ENCODE results near the gene EMC8. TPM values are rescaled to one million over a fixed set of nuclear protein-coding genes. Genes with fewer than 3 reads are reported as not detected.

Gene EMC8
- total and polyA plus RNA-seq, 2 experiments from 2014 or later, result 51.1 to 69.4 TPM

- Histone ChIP-seq H3K4me1 (ENCODE audit: insufficient read depth) (no peaks in the 10 kb centered on the region), H3K4me3 (no peak overlapping the region), H2AFZ (no peak overlapping the region), H3F3A (replicated peaks; ENCODE audit: low read depth) (0 out of 2 replicates have a peak, but pooled peaks cover 3% of the 10 kb centered on the region), H3K27ac (ENCODE audit: low read depth) (no peak overlapping the region), H3K79me2 (replicated peaks; ENCODE audit: insufficient read depth) (no peaks in the 10 kb centered on the region), H3K27me3 (ENCODE audit: insufficient read depth) (no peaks in the 10 kb centered on the region), H3K9me2 (ENCODE audit: insufficient read depth) (no peaks in the 10 kb centered on the region), H3K4me2 (no peak overlapping the region), H3K36me3 (ENCODE audit: insufficient read depth) (no peaks in the 10 kb centered on the region; the same call in 1 of the 2 replicates), H4K20me1 (replicated peaks; ENCODE audit: insufficient read depth) (no peaks in the 10 kb centered on the region; the same call in 1 of the 2 replicates)
- ATAC-seq, result no peak
- no peak for TF ChIP-seq JUNB (IDR thresholded peaks at IDR 0.05; ENCODE audit: unreplicated experiment)
- peaks cover 2% of the 10 kb centered on the region for H3K27me3 Mint-ChIP-seq (ENCODE audit: insufficient read depth, low read depth, poor library complexity)
- DNase-seq (ENCODE audit: low spot score), result no peak
- H3K27ac Mint-ChIP-seq, result no peak overlapping the region
- H3K9me3 Mint-ChIP-seq, result no peaks in the 10 kb centered on the region
- no peaks in the 10 kb centered on the region for H3K36me3 Mint-ChIP-seq (ENCODE audit: low read depth)
- H3K4me1 Mint-ChIP-seq, result peaks cover 12% of the 10 kb centered on the region
- no peak overlapping the region for H3K4me3 Mint-ChIP-seq
Observed at GRCh38 chr16:85736921-85737320, 62.4 kb downstream of the EMC8 start.

- Histone ChIP-seq H3K4me1 (ENCODE audit: insufficient read depth) (no peaks in the 10 kb centered on the region), H4K20me1 (replicated peaks; ENCODE audit: insufficient read depth) (no peaks in the 10 kb centered on the region; the same call in 1 of the 2 replicates), H3K27me3 (ENCODE audit: insufficient read depth) (no peaks in the 10 kb centered on the region), H3F3A (replicated peaks; ENCODE audit: low read depth) (0 out of 2 replicates have a peak, but pooled peaks cover 3% of the 10 kb centered on the region), H2AFZ (no peak overlapping the region), H3K79me2 (replicated peaks; ENCODE audit: insufficient read depth) (no peaks in the 10 kb centered on the region), H3K9me2 (ENCODE audit: insufficient read depth) (no peaks in the 10 kb centered on the region), H3K4me2 (no peak overlapping the region), H3K4me3 (no peak overlapping the region), H3K36me3 (ENCODE audit: insufficient read depth) (no peaks in the 10 kb centered on the region), H3K27ac (ENCODE audit: low read depth) (no peak overlapping the region)
- H3K9me3 Mint-ChIP-seq, result no peaks in the 10 kb centered on the region
- no peak overlapping the region for H3K4me3 Mint-ChIP-seq
- ATAC-seq (no peak), DNase-seq (ENCODE audit: low spot score) (no peak)
- peaks cover 12% of the 10 kb centered on the region for H3K4me1 Mint-ChIP-seq
- no peaks in the 10 kb centered on the region for H3K36me3 Mint-ChIP-seq (ENCODE audit: low read depth)
- H3K27me3 Mint-ChIP-seq (ENCODE audit: insufficient read depth, low read depth, poor library complexity), result peaks cover 3% of the 10 kb centered on the region
- H3K27ac Mint-ChIP-seq, result no peak overlapping the region
- TF ChIP-seq NANOG (IDR thresholded peaks at IDR 0.05; ENCODE audit: borderline replicate concordance) (no peak), STAT1 (IDR thresholded peaks at IDR 0.05; ENCODE audit: unreplicated experiment) (no peak), ZNF331 (CRISPR knock-in tag; IDR thresholded peaks at IDR 0.05; ENCODE audit: low read depth) (no peak), ZNF114 (CRISPR knock-in tag; IDR thresholded peaks at IDR 0.05) (no peak), JUNB (IDR thresholded peaks at IDR 0.05; ENCODE audit: unreplicated experiment) (no peak), POLR2AphosphoS5 (IDR thresholded peaks at IDR 0.05; ENCODE audit: low read depth) (no peak)
- TF ChIP-seq, protein P1, sequence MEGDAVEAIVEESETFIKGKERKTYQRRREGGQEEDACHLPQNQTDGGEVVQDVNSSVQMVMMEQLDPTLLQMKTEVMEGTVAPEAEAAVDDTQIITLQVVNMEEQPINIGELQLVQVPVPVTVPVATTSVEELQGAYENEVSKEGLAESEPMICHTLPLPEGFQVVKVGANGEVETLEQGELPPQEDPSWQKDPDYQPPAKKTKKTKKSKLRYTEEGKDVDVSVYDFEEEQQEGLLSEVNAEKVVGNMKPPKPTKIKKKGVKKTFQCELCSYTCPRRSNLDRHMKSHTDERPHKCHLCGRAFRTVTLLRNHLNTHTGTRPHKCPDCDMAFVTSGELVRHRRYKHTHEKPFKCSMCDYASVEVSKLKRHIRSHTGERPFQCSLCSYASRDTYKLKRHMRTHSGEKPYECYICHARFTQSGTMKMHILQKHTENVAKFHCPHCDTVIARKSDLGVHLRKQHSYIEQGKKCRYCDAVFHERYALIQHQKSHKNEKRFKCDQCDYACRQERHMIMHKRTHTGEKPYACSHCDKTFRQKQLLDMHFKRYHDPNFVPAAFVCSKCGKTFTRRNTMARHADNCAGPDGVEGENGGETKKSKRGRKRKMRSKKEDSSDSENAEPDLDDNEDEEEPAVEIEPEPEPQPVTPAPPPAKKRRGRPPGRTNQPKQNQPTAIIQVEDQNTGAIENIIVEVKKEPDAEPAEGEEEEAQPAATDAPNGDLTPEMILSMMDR (conservative IDR thresholded peaks at IDR 0.05; ENCODE audit: low read depth in 2 of 2), result no peak
- TF ChIP-seq, protein P2, sequence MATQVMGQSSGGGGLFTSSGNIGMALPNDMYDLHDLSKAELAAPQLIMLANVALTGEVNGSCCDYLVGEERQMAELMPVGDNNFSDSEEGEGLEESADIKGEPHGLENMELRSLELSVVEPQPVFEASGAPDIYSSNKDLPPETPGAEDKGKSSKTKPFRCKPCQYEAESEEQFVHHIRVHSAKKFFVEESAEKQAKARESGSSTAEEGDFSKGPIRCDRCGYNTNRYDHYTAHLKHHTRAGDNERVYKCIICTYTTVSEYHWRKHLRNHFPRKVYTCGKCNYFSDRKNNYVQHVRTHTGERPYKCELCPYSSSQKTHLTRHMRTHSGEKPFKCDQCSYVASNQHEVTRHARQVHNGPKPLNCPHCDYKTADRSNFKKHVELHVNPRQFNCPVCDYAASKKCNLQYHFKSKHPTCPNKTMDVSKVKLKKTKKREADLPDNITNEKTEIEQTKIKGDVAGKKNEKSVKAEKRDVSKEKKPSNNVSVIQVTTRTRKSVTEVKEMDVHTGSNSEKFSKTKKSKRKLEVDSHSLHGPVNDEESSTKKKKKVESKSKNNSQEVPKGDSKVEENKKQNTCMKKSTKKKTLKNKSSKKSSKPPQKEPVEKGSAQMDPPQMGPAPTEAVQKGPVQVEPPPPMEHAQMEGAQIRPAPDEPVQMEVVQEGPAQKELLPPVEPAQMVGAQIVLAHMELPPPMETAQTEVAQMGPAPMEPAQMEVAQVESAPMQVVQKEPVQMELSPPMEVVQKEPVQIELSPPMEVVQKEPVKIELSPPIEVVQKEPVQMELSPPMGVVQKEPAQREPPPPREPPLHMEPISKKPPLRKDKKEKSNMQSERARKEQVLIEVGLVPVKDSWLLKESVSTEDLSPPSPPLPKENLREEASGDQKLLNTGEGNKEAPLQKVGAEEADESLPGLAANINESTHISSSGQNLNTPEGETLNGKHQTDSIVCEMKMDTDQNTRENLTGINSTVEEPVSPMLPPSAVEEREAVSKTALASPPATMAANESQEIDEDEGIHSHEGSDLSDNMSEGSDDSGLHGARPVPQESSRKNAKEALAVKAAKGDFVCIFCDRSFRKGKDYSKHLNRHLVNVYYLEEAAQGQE (IDR thresholded peaks at IDR 0.05; ENCODE audit: unreplicated experiment), result no peak
- TF ChIP-seq, protein P3, sequence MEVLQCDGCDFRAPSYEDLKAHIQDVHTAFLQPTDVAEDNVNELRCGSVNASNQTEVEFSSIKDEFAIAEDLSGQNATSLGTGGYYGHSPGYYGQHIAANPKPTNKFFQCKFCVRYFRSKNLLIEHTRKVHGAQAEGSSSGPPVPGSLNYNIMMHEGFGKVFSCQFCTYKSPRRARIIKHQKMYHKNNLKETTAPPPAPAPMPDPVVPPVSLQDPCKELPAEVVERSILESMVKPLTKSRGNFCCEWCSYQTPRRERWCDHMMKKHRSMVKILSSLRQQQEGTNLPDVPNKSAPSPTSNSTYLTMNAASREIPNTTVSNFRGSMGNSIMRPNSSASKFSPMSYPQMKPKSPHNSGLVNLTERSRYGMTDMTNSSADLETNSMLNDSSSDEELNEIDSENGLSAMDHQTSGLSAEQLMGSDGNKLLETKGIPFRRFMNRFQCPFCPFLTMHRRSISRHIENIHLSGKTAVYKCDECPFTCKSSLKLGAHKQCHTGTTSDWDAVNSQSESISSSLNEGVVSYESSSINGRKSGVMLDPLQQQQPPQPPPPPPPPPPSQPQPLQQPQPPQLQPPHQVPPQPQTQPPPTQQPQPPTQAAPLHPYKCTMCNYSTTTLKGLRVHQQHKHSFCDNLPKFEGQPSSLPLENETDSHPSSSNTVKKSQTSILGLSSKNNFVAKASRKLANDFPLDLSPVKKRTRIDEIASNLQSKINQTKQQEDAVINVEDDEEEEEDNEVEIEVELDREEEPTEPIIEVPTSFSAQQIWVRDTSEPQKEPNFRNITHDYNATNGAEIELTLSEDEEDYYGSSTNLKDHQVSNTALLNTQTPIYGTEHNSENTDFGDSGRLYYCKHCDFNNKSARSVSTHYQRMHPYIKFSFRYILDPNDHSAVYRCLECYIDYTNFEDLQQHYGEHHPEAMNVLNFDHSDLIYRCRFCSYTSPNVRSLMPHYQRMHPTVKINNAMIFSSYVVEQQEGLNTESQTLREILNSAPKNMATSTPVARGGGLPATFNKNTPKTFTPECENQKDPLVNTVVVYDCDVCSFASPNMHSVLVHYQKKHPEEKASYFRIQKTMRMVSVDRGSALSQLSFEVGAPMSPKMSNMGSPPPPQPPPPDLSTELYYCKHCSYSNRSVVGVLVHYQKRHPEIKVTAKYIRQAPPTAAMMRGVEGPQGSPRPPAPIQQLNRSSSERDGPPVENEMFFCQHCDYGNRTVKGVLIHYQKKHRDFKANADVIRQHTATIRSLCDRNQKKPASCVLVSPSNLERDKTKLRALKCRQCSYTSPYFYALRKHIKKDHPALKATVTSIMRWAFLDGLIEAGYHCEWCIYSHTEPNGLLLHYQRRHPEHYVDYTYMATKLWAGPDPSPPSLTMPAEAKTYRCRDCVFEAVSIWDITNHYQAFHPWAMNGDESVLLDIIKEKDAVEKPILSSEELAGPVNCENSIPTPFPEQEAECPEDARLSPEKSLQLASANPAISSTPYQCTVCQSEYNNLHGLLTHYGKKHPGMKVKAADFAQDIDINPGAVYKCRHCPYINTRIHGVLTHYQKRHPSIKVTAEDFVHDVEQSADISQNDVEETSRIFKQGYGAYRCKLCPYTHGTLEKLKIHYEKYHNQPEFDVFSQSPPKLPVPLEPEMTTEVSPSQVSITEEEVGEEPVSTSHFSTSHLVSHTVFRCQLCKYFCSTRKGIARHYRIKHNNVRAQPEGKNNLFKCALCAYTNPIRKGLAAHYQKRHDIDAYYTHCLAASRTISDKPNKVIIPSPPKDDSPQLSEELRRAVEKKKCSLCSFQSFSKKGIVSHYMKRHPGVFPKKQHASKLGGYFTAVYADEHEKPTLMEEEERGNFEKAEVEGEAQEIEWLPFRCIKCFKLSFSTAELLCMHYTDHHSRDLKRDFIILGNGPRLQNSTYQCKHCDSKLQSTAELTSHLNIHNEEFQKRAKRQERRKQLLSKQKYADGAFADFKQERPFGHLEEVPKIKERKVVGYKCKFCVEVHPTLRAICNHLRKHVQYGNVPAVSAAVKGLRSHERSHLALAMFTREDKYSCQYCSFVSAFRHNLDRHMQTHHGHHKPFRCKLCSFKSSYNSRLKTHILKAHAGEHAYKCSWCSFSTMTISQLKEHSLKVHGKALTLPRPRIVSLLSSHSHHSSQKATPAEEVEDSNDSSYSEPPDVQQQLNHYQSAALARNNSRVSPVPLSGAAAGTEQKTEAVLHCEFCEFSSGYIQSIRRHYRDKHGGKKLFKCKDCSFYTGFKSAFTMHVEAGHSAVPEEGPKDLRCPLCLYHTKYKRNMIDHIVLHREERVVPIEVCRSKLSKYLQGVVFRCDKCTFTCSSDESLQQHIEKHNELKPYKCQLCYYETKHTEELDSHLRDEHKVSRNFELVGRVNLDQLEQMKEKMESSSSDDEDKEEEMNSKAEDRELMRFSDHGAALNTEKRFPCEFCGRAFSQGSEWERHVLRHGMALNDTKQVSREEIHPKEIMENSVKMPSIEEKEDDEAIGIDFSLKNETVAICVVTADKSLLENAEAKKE (CRISPR knock-in tag; IDR thresholded peaks at IDR 0.05), result no peak
- TF ChIP-seq, protein P4, sequence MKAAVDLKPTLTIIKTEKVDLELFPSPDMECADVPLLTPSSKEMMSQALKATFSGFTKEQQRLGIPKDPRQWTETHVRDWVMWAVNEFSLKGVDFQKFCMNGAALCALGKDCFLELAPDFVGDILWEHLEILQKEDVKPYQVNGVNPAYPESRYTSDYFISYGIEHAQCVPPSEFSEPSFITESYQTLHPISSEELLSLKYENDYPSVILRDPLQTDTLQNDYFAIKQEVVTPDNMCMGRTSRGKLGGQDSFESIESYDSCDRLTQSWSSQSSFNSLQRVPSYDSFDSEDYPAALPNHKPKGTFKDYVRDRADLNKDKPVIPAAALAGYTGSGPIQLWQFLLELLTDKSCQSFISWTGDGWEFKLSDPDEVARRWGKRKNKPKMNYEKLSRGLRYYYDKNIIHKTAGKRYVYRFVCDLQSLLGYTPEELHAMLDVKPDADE (IDR thresholded peaks at IDR 0.05), result no peak
Observed at GRCh38 chr16:85735946-85736345, 63.4 kb downstream of the EMC8 start.

Measured in GM23338 (cell line).